Measurements from ENCODE around the gene RASSF3. TPM values are rescaled to one million over a fixed set of nuclear protein-coding genes. Genes with fewer than 3 reads are reported as not detected.

The RASSF3 gene
- total and polyA plus RNA-seq, 2 of the 13 experiments (the other 11 are each of a cell fraction or from before 2014, with no cell fraction given): 15.5 to 16.0 TPM

DNA sequence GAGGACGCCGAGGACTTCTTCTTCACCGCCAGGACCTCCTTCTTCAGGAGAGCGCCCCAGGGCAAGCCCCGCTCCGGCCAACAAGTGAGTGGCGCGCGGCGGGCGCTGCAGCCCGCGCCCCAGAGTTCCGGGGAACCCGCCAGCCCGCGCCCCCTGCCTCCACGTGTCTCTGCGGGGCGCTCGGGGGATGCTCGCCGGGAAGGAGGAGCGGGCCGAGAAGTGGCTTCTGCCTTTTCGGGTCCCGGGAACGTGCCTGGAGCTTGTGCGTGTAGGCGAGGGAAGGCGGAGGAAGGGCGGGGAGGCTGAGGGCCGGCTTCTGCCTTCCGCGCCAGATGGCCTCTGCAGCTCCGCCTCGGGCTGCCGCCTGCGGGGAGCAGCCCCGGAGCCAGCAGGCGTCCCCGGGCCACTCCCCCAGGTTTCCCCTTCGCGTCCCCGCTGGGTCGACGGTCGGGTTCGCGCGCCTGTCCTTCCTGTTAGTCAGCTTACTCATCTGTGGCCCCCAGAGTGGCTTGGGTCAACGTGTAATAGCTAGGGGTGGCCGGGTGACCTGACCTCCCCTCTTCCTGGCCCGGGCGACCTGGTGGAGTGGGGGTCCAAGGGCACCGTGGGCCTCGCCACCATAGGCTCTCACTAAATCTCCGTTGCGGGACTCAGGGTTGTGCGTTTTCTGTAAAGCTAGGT lies 505 bp downstream of the RASSF3 start (continued):
- no peak for TF ChIP-seq MAFK (conservative IDR thresholded peaks at IDR 0.05 in 1 of 2, IDR thresholded peaks at IDR 0.05 in 1 of 2; ENCODE audit: low read length in 2 of 2)
- TF ChIP-seq, protein P1, sequence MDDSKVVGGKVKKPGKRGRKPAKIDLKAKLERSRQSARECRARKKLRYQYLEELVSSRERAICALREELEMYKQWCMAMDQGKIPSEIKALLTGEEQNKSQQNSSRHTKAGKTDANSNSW (CRISPR knock-in tag; IDR thresholded peaks at IDR 0.05; ENCODE audit: borderline replicate concordance): no peak
- TF ChIP-seq SMYD3 (CRISPR knock-in tag; IDR thresholded peaks at IDR 0.05): 0 out of 2 replicates have a peak, but pooled peaks have one; percentile 8
- TF ChIP-seq ZNF101 (CRISPR knock-in tag; IDR thresholded peaks at IDR 0.05; ENCODE audit: borderline replicate concordance, low read depth): no peak
- no peak for TF ChIP-seq ZNF143 (CRISPR knock-in tag; IDR thresholded peaks at IDR 0.05)
- TF ChIP-seq RXRA (CRISPR knock-in tag; IDR thresholded peaks at IDR 0.05): peak; percentile 57
- TF ChIP-seq ZNF501 (CRISPR knock-in tag; IDR thresholded peaks at IDR 0.05): peak; percentile 88
- TF ChIP-seq GABPB1 (CRISPR knock-in tag; IDR thresholded peaks at IDR 0.05): peak; percentile 72
- TF ChIP-seq ZNF543 (CRISPR knock-in tag; IDR thresholded peaks at IDR 0.05): no peak
- TF ChIP-seq CCDC6 (CRISPR knock-in tag; IDR thresholded peaks at IDR 0.05): 0 out of 2 replicates have a peak, but pooled peaks have one; percentile 19
- peak; percentile 38; the same call in 1 of the 2 replicates for TF ChIP-seq NR2F2 (IDR thresholded peaks at IDR 0.05; ENCODE audit: borderline replicate concordance, low read depth)
- no peak for TF ChIP-seq ZSCAN25 (CRISPR knock-in tag; IDR thresholded peaks at IDR 0.05)
- no peak for TF ChIP-seq ZNF576 (CRISPR knock-in tag; IDR thresholded peaks at IDR 0.05)
- TF ChIP-seq TAF15 (IDR thresholded peaks at IDR 0.05; ENCODE audit: low read depth, low read length, poor library complexity, severe bottlenecking): no peak
- no peak for TF ChIP-seq BORCS8-MEF2B (CRISPR knock-in tag; IDR thresholded peaks at IDR 0.05)
- TF ChIP-seq ZNF556 (CRISPR knock-in tag; IDR thresholded peaks at IDR 0.05; ENCODE audit: borderline replicate concordance): 0 out of 2 replicates have a peak, but pooled peaks have one; percentile 43
- TF ChIP-seq, protein P2, sequence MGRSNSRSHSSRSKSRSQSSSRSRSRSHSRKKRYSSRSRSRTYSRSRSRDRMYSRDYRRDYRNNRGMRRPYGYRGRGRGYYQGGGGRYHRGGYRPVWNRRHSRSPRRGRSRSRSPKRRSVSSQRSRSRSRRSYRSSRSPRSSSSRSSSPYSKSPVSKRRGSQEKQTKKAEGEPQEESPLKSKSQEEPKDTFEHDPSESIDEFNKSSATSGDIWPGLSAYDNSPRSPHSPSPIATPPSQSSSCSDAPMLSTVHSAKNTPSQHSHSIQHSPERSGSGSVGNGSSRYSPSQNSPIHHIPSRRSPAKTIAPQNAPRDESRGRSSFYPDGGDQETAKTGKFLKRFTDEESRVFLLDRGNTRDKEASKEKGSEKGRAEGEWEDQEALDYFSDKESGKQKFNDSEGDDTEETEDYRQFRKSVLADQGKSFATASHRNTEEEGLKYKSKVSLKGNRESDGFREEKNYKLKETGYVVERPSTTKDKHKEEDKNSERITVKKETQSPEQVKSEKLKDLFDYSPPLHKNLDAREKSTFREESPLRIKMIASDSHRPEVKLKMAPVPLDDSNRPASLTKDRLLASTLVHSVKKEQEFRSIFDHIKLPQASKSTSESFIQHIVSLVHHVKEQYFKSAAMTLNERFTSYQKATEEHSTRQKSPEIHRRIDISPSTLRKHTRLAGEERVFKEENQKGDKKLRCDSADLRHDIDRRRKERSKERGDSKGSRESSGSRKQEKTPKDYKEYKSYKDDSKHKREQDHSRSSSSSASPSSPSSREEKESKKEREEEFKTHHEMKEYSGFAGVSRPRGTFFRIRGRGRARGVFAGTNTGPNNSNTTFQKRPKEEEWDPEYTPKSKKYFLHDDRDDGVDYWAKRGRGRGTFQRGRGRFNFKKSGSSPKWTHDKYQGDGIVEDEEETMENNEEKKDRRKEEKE (IDR thresholded peaks at IDR 0.05): no peak
- TF ChIP-seq, protein P3, sequence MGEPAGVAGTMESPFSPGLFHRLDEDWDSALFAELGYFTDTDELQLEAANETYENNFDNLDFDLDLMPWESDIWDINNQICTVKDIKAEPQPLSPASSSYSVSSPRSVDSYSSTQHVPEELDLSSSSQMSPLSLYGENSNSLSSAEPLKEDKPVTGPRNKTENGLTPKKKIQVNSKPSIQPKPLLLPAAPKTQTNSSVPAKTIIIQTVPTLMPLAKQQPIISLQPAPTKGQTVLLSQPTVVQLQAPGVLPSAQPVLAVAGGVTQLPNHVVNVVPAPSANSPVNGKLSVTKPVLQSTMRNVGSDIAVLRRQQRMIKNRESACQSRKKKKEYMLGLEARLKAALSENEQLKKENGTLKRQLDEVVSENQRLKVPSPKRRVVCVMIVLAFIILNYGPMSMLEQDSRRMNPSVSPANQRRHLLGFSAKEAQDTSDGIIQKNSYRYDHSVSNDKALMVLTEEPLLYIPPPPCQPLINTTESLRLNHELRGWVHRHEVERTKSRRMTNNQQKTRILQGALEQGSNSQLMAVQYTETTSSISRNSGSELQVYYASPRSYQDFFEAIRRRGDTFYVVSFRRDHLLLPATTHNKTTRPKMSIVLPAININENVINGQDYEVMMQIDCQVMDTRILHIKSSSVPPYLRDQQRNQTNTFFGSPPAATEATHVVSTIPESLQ (CRISPR knock-in tag; conservative IDR thresholded peaks at IDR 0.05): no peak

Measured in HepG2 (cell line).